Measurements from ENCODE around the gene CNBD2. TPM values are rescaled to one million over a fixed set of nuclear protein-coding genes. Genes with fewer than 3 reads are reported as not detected.
"Not testable (repeated sequence)": the region's sequence is repeated elsewhere in the genome, so short reads cannot be mapped to it uniquely, and the experiment has no call there.

Gene CNBD2
- 1 to 10 TPM; 4.8 to 5.3 TPM for total RNA-seq

- no peaks in the 10 kb centered on the region for H3K9me3 Mint-ChIP-seq
- DNase-seq = no peak
- H3K4me1 Mint-ChIP-seq (ENCODE audit: low read depth) = peaks cover 2% of the 10 kb centered on the region
- CTCF ChIA-PET = interaction anchor here (0.6 to 1.3 kb wide), 2 partner anchors 13 to 170 kb away, joined by 3 read pairs; partner anchors contain the start of gene SCAND1
- no peak within 1 kb of the TSS for H3K4me3 Mint-ChIP-seq
- intact Hi-C loops (cut with micrococcal nuclease) = no loop called here
- H3K27ac Mint-ChIP-seq = no peak within 1 kb of the TSS
- no peaks in the 10 kb centered on the region for H3K27me3 Mint-ChIP-seq (ENCODE audit: low read depth)
- no peaks in the 10 kb centered on the region for H3K36me3 Mint-ChIP-seq (ENCODE audit: low read depth)
Measured at GRCh38 chr20:35967979-35968640, at the start of gene CNBD2. Gene CNBD2 (plus strand): TSS chr20:35968590. CDS start chr20:35968763, 173 bp downstream.

GRCh38 chr20:35920523-35920922 is 47.9 kb upstream of the CNBD2 start:
- DNase-seq = no peak
- Mint-ChIP-seq H3K27ac (no peak overlapping the region), H3K4me3 (no peak overlapping the region), H3K4me1 (ENCODE audit: low read depth) (no peaks in the 10 kb centered on the region), H3K36me3 (ENCODE audit: low read depth) (peaks cover 17% of the 10 kb centered on the region), H3K9me3 (no peaks in the 10 kb centered on the region), H3K27me3 (ENCODE audit: low read depth) (no peaks in the 10 kb centered on the region)
- intact Hi-C loops (cut with micrococcal nuclease) = no loop called here
- CTCF ChIA-PET = interaction anchor here (0.6 kb wide), 1 partner anchor 575 kb away, joined by 4 read pairs; no protein-coding TSS in a partner anchor

DNA sequence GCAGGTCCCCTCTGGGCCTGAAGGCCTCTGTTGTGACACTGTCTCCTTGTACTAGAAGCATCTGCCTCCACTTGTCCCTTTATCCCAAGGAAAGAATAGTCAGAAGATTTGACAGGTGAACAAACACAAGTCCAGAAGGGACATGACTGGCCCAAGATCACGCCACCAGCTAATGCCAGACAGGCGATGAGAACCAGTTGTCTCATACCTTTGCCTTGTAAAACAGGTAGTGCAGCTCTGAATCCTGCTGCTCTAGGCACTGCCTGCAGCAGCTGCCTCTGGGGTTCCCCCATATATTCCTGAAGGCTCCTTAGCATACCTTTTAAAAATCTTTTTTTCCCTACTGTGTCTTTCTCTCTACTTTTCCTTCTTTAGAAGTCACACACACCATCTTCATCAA is 39.1 kb upstream of the CNBD2 start:
- Mint-ChIP-seq H3K4me1 (ENCODE audit: low read depth) (peaks cover 11% of the 10 kb centered on the region), H3K27me3 (ENCODE audit: low read depth) (no peaks in the 10 kb centered on the region), H3K4me3 (no peak overlapping the region), H3K9me3 (no peaks in the 10 kb centered on the region), H3K36me3 (ENCODE audit: low read depth) (peaks cover 21% of the 10 kb centered on the region), H3K27ac (no peak overlapping the region)
- no peak for DNase-seq
- CTCF ChIA-PET = no interaction called here
- intact Hi-C loops (cut with micrococcal nuclease) = no loop called here

- DNase-seq = no peak
- Mint-ChIP-seq H3K27ac (no peak overlapping the region), H3K27me3 (ENCODE audit: low read depth) (no peaks in the 10 kb centered on the region), H3K4me1 (ENCODE audit: low read depth) (peaks cover 7% of the 10 kb centered on the region), H3K9me3 (no peaks in the 10 kb centered on the region), H3K4me3 (no peak overlapping the region), H3K36me3 (ENCODE audit: low read depth) (peaks cover 21% of the 10 kb centered on the region)
- intact Hi-C loops (cut with micrococcal nuclease) = no loop called here
- CTCF ChIA-PET = interaction anchor here (1.4 kb wide), 1 partner anchor 12 kb away, joined by 6 read pairs; no protein-coding TSS in a partner anchor
Measured at GRCh38 chr20:35934050-35934449, 34.3 kb upstream of the CNBD2 start.

GRCh38 chr20:35939264-35939663 is 29.1 kb upstream of the CNBD2 start:
- Mint-ChIP-seq H3K36me3 (ENCODE audit: low read depth) (peaks cover 8% of the 10 kb centered on the region), H3K27ac (no peak overlapping the region), H3K4me3 (no peak overlapping the region), H3K9me3 (no peaks in the 10 kb centered on the region), H3K27me3 (ENCODE audit: low read depth) (no peaks in the 10 kb centered on the region), H3K4me1 (ENCODE audit: low read depth) (no peaks in the 10 kb centered on the region)
- no peak for DNase-seq
- intact Hi-C loops (cut with micrococcal nuclease) = no loop called here
- CTCF ChIA-PET = interaction anchor here (1.3 kb wide), 1 partner anchor 14 kb away, joined by 3 read pairs; no protein-coding TSS in a partner anchor

- intact Hi-C loops (cut with micrococcal nuclease) = no loop called here
- DNase-seq = no peak
- Mint-ChIP-seq H3K27ac (no peak overlapping the region), H3K27me3 (ENCODE audit: low read depth) (no peaks in the 10 kb centered on the region), H3K9me3 (no peaks in the 10 kb centered on the region), H3K36me3 (ENCODE audit: low read depth) (peaks cover 8% of the 10 kb centered on the region), H3K4me1 (ENCODE audit: low read depth) (no peaks in the 10 kb centered on the region), H3K4me3 (no peak overlapping the region)
- CTCF ChIA-PET = interaction anchor here (5.5 kb wide), 1 partner anchor 13 kb away, joined by 28 read pairs; the partner anchor contains the start of gene SCAND1
Measured at GRCh38 chr20:35941620-35942019, 26.8 kb upstream of the CNBD2 start.

GRCh38 chr20:35942243-35942642 is 26.1 kb upstream of the CNBD2 start:
- H3K4me1 Mint-ChIP-seq (ENCODE audit: low read depth) = no peaks in the 10 kb centered on the region
- intact Hi-C loops (cut with micrococcal nuclease) = no loop called here
- no peaks in the 10 kb centered on the region for H3K27me3 Mint-ChIP-seq (ENCODE audit: low read depth)
- no peak for DNase-seq
- peaks cover 9% of the 10 kb centered on the region for H3K36me3 Mint-ChIP-seq (ENCODE audit: low read depth)
- no peak overlapping the region for H3K27ac Mint-ChIP-seq
- CTCF ChIA-PET = interaction anchor here (0.6 to 5.5 kb wide), 2 partner anchors 12 to 251 kb away, joined by 3 to 28 read pairs; partner anchors contain the start of gene SCAND1
- no peaks in the 10 kb centered on the region for H3K9me3 Mint-ChIP-seq
- H3K4me3 Mint-ChIP-seq = no peak overlapping the region

- CTCF ChIA-PET = interaction anchor here (0.5 to 1.5 kb wide), 6 partner anchors 22 to 487 kb away, joined by 3 to 5 read pairs (median 3); no protein-coding TSS in a partner anchor
- peak; percentile 35 for DNase-seq
- H3K27me3 Mint-ChIP-seq (ENCODE audit: low read depth) = no peaks in the 10 kb centered on the region
- H3K27ac Mint-ChIP-seq = peak overlapping the region; percentile 19
- H3K4me1 Mint-ChIP-seq (ENCODE audit: low read depth) = peaks cover 8% of the 10 kb centered on the region
- no peaks in the 10 kb centered on the region for H3K9me3 Mint-ChIP-seq
- H3K4me3 Mint-ChIP-seq = no peak overlapping the region
- peaks cover 8% of the 10 kb centered on the region for H3K36me3 Mint-ChIP-seq (ENCODE audit: low read depth)
- intact Hi-C loops (cut with micrococcal nuclease) = no loop called here
Measured at GRCh38 chr20:35947489-35947888, 20.9 kb upstream of the CNBD2 start.

GRCh38 chr20:35947907-35948306 is 20.5 kb upstream of the CNBD2 start:
- Mint-ChIP-seq H3K36me3 (ENCODE audit: low read depth) (peaks cover 12% of the 10 kb centered on the region), H3K9me3 (no peaks in the 10 kb centered on the region), H3K27ac (no peak overlapping the region), H3K4me1 (ENCODE audit: low read depth) (peaks cover 12% of the 10 kb centered on the region), H3K4me3 (no peak overlapping the region), H3K27me3 (ENCODE audit: low read depth) (no peaks in the 10 kb centered on the region)
- no peak for DNase-seq
- intact Hi-C loops (cut with micrococcal nuclease) = no loop called here
- CTCF ChIA-PET = interaction anchor here (0.9 to 1.5 kb wide), 5 partner anchors 22 to 488 kb away, joined by 3 to 5 read pairs (median 3); no protein-coding TSS in a partner anchor

DNA sequence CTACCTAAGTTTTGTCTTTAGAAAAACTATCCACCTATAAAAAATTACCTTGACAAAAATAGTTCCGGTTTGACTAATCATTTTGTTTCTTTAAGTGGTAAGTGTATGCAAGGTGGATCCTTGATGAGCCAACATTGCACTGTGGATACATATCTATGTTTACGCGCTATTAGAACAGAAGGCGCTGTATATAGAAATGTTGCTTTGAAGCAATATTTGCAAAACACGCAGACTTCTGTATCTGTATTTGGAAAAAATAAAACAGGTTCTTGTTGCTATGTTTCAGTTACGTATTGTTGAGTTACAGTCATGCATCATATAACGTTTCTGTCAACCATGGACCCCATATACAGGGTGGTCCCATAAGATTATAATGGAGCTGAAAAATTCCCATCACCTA is 18.3 kb upstream of the CNBD2 start:
- Mint-ChIP-seq H3K9me3 (no peaks in the 10 kb centered on the region), H3K27ac (no peak overlapping the region), H3K4me3 (no peak overlapping the region), H3K4me1 (ENCODE audit: low read depth) (peaks cover 16% of the 10 kb centered on the region), H3K36me3 (ENCODE audit: low read depth) (peaks cover 14% of the 10 kb centered on the region), H3K27me3 (ENCODE audit: low read depth) (no peaks in the 10 kb centered on the region)
- CTCF ChIA-PET = no interaction called here
- intact Hi-C loops (cut with micrococcal nuclease) = loop anchor here (5.0 kb wide), 5 partner anchors 253 to 1577 kb away; partner anchors contain the start of genes BLCAP, NFS1, ROMO1 and TGIF2
- no peak for DNase-seq

DNA sequence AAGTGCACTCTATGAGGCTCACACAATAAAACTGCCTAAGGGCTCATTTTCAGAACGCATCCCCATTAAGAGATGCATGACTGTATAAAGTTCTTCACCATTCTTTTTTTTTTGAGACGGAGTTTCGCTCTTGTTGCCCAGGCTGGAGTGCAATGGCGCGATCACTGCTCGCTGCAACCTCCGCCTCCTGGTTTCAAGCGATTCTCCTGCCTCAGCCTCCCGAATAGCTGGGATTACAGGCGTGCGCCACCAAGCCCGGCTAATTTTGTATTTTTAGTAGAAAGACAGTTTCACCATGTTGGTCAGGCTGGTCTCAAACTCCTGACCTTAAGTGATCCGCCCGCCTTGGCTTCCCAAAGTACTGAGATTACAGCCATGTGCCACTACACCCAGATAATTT is 16.3 kb upstream of the CNBD2 start:
- peaks cover 16% of the 10 kb centered on the region for H3K4me1 Mint-ChIP-seq (ENCODE audit: low read depth)
- not testable (repeated sequence) for DNase-seq; H3K9me3 Mint-ChIP-seq; H3K27me3 Mint-ChIP-seq (ENCODE audit: low read depth)
- peak overlapping the region; percentile 98 for H3K27ac Mint-ChIP-seq
- H3K4me3 Mint-ChIP-seq = peak overlapping the region; percentile 99
- intact Hi-C loops (cut with micrococcal nuclease) = loop anchor here (5.0 kb wide), 5 partner anchors 255 to 1575 kb away; partner anchors contain the start of genes BLCAP, NFS1, ROMO1 and TGIF2
- CTCF ChIA-PET = interaction anchor here (0.7 kb wide), 1 partner anchor 8 kb away, joined by 3 read pairs; no protein-coding TSS in a partner anchor
- peaks cover 14% of the 10 kb centered on the region for H3K36me3 Mint-ChIP-seq (ENCODE audit: low read depth)

DNA sequence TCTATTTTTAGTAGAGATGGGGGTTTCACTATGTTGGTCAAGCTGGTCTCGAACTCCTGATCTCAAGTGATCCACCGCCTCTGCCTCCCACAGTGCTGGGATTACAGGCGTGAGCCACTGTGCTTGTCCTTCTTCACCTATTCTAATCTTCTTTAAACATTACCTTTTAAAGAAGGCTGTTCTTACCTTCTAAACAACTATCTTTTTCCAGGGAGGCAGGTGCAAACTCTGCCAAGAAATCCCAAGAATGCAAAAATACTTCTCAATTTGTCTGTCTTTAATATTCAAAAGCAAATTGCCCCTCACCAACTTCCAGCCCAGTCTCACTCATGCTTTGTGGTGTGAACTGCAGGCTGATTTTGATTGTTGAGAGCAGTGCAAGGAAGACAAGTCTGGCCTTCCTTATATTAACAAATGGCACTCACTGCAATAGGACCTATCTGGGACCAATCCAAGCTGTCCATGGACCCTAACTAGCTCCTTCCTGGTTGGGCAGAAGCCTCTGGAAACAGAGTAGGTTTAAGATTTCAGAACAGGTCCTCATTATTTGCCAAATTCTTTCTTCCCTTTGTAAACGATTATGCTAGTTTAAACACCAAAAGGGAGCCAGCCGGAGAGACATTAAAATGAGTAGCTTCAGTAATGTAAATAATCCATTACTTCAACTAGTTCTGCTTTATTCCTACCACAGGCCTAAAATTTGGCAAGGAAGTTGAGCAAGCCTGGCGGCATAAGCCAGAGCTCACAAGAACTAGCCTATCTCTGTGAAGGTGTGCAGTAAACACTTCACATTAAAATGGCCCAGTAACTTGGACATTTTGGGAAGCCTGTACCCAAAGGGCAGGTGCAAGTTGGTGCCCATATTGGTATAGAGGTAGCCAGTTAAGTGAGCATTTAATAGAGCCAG is 15.7 kb upstream of the CNBD2 start:
- no peaks in the 10 kb centered on the region for H3K9me3 Mint-ChIP-seq
- peak overlapping the region; percentile 98 for H3K27ac Mint-ChIP-seq
- DNase-seq = peak; percentile 25
- H3K27me3 Mint-ChIP-seq (ENCODE audit: low read depth) = no peaks in the 10 kb centered on the region
- intact Hi-C loops (cut with micrococcal nuclease) = loop anchor here (1.0 to 5.0 kb wide), 6 partner anchors 255 to 1575 kb away; partner anchors contain the start of genes BLCAP, NFS1, ROMO1 and TGIF2
- peaks cover 16% of the 10 kb centered on the region for H3K4me1 Mint-ChIP-seq (ENCODE audit: low read depth)
- peak overlapping the region; percentile 99 for H3K4me3 Mint-ChIP-seq
- H3K36me3 Mint-ChIP-seq (ENCODE audit: low read depth) = peaks cover 9% of the 10 kb centered on the region
- CTCF ChIA-PET = interaction anchor here (0.7 to 3.1 kb wide), 3 partner anchors 9 to 39 kb away, joined by 3 to 21 read pairs (median 3); no protein-coding TSS in a partner anchor
